ENCODE results near the gene FAM53C. TPM values are rescaled to one million over a fixed set of nuclear protein-coding genes. Genes with fewer than 3 reads are reported as not detected.

FAM53C gene
- total and polyA plus RNA-seq, 10 of the 15 experiments (the other 5 are each of a cell fraction or from before 2014, with no cell fraction given) = 8.0 to 31.3 (median 24.0) TPM

- TF ChIP-seq IRF4 (IDR thresholded peaks at IDR 0.05; ENCODE audit: low read depth, low read length) (peak; percentile 52), MXI1 (IDR thresholded peaks at IDR 0.05; ENCODE audit: low read depth, low read length) (peak; percentile 43; the same call in 1 of the 2 replicates), SIX5 (IDR thresholded peaks at IDR 0.05; ENCODE audit: low read depth, low read length, severe bottlenecking) (no peak), KLF5 (IDR thresholded peaks at IDR 0.05; ENCODE audit: partially characterized antibody) (no peak), CREB1 (IDR thresholded peaks at IDR 0.05; ENCODE audit: low read depth) (peak; percentile 100), EP300 (IDR thresholded peaks at IDR 0.05; ENCODE audit: borderline replicate concordance in 1 of 2, control insufficient read depth in 1 of 2, low read depth in 2 of 2, low read length in 2 of 2) (0 out of 4 replicates have a peak, but pooled peaks have one; percentile 5 to 36), TBL1XR1 (IDR thresholded peaks at IDR 0.05; ENCODE audit: low read depth, low read length) (no peak), TCF3 (IDR thresholded peaks at IDR 0.05; ENCODE audit: borderline replicate concordance, insufficient read depth, low read depth, low read length) (no peak), JUNB (IDR thresholded peaks at IDR 0.05) (peak; percentile 76), IRF3 (IDR thresholded peaks at IDR 0.05) (no peak), ESRRA (IDR thresholded peaks at IDR 0.05; ENCODE audit: low read length) (0 out of 2 replicates have a peak, but pooled peaks have one; percentile 64), YY1 (IDR thresholded peaks at IDR 0.05; ENCODE audit: low read depth, low read length) (peak; percentile 14; the same call in 1 of the 2 replicates), NKRF (conservative IDR thresholded peaks at IDR 0.05) (no peak; the same call in 1 of the 2 replicates), SREBF1 (IDR thresholded peaks at IDR 0.05; ENCODE audit: low read length) (no peak), BACH1 (IDR thresholded peaks at IDR 0.05; ENCODE audit: borderline replicate concordance) (no peak), SP1 (IDR thresholded peaks at IDR 0.05; ENCODE audit: low read depth, low read length) (no peak), WRNIP1 (IDR thresholded peaks at IDR 0.05; ENCODE audit: borderline replicate concordance, low read depth, low read length) (no peak), IKZF2 (IDR thresholded peaks at IDR 0.05) (peak; percentile 26 to 66), NR2C2 (IDR thresholded peaks at IDR 0.05; ENCODE audit: borderline replicate concordance, control insufficient read depth, insufficient read length, low read depth) (no peak), ZBTB11 (CRISPR knock-in tag; IDR thresholded peaks at IDR 0.05) (no peak), IKZF1 (conservative IDR thresholded peaks at IDR 0.05) (no peak)
Observed at GRCh38 chr5:138336952-138337684, 948 bp upstream of the FAM53C start (continued).

Measured in GM12878 (cell line).